Cardiac fibroblast (primary cell): ENCODE data around the gene ADARB1.
A peak's percentile ranks its signal among the peaks of the same experiment; 100 is the strongest.

Experiments
- DNase-seq, 2 donors: peaks; one replicate each; pipeline versions ENCODE4 v3.0.0 to v3.0.0-alpha.2; 2010; ENCODE audit warnings: low read depth in 2 of 2
- H3K4me3 ChIP-seq, 2 donors: replicated peaks in 1 of 2; 1 replicate in 1 of 2; 2 replicates in 1 of 2; pipeline ENCODE4 v1.5.1; 2011; ENCODE audit warnings: low read depth in 2 of 2, low read length in 2 of 2, mild to moderate bottlenecking in 2 of 2, moderate library complexity in 1 of 2
- CTCF ChIP-seq: IDR thresholded peaks from one replicate; pipeline ENCODE4 v1.5.1; 2011; ENCODE audit warnings: low read depth, mild to moderate bottlenecking, low read length, inconsistent platforms

The ADARB1 gene

GRCh38 chr21:45153358-45154318 is 79.3 kb downstream of the ADARB1 start:
- TF ChIP-seq CTCF, result no peak
- H3K4me3 ChIP-seq, result no peak overlapping the region
- peak in 1 of 2 donors; percentile 65 for DNase-seq

DNA sequence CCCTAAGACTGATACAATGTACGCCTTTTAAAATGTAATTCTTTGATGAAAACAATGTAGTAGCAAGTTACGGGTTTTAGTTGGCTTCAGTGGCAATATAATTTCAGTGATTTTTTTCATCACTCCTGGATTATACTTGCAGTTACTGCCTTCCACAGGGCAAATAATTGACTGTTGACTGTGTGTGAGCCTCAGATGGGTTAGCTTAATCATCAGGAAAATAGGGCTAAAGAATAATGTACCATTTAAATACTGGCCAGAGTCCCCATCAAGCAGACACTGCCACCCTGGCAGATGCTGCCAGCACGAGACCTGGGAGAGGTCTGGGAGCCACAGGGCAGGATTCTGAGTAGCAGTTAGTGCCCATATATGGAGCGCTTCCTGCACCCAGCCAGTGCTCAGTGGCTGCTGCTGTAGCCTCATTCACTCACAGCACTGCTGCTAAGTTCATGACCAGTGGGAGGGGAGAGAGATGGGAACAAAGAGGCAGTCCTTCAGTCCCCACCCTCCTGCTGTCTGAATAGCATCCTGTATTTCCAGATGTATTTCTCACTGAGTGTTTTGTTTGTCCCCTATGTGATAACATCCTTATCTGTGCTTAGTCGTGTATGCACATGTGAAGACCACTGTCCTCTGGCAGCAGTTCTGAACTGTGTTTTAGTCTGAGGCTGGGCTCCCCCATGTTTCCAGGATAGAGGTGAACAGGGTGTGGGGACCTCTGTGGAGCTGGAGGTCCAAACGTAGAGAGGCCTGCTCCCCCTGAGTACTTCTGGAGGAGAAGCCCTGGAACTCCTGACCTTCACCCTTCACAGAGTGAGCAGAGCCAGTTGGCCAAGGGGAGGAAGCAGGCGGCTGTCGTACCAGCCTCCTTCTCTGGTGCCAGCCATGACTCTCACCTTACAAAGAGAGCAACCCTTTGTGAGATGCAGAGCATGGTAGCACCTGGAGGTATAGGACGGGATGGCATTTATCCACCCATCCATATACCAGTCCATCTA is 80.4 kb downstream of the ADARB1 start:
- TF ChIP-seq CTCF, result no peak
- DNase-seq, result peak; percentile 72 to 83
- H3K4me3 ChIP-seq, result no peak overlapping the region

DNA sequence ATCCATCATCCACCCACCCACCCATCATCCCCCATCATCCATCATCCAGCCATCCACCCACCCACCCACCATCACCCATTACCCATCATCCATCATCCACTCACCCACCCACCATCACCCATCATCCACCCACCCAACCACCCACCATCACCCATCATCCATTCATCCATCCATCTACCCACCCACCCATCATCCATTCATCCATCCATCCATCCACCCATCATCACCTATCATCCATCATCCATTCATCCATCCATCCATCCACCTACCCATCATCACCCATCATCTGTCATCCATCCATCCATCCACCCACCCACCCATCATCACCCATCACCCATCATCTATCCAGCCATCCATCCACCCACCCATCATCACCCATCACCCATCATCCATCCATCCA is 81.5 kb downstream of the ADARB1 start:
- H3K4me3 ChIP-seq, result no peak overlapping the region
- no peak for TF ChIP-seq CTCF

DNA sequence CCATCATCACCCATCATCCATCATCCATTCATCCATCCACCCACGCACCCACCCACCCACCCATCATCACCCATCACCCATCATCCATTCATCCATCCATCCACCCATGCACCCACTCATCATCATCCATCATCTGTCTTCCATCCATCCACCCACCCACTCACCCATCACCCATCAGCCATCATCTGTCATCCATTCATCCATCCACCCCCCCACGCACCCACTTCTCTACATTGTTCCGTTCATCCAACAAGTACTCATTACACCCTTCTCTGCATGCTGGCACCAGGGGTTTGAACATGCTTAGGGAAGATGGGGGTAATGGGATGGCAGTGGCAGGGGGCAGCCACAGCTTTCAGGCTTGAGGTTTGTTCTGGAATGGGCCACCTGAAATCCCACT is 82.1 kb downstream of the ADARB1 start:
- no peak for TF ChIP-seq CTCF
- H3K4me3 ChIP-seq, result no peak overlapping the region

More for the DNA sequence above, 81.5 kb downstream of the ADARB1 start:
- no peak for DNase-seq

DNA sequence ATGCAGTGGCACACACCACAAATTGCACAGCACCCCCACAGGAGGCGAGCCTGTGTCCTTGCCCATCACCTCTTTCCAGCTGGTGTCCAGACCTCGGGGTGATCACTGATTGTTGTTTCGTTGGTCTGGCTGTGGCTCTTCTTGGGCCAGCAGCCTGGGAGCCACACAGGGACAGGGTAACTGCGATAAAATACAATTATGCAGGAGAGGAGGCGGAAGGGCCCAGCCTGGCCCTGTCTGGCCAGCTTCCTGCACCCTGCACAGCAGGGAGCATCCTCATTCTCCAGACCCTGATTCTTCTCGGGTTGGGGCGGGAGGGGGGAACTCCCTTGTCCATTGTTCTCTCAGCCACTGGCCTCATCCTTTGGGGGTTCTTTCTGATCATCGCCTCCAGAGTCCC is 83.6 kb downstream of the ADARB1 start:
- TF ChIP-seq CTCF, result no peak
- DNase-seq, result no peak
- H3K4me3 ChIP-seq, result no peak overlapping the region

More for the DNA sequence above, 82.1 kb downstream of the ADARB1 start:
- no peak for DNase-seq
